Measurements from ENCODE around the gene TRANK1.
"Not testable (repeated sequence)": the region's sequence is repeated elsewhere in the genome, so short reads cannot be mapped to it uniquely, and the experiment has no call there.

Gene TRANK1

DNA sequence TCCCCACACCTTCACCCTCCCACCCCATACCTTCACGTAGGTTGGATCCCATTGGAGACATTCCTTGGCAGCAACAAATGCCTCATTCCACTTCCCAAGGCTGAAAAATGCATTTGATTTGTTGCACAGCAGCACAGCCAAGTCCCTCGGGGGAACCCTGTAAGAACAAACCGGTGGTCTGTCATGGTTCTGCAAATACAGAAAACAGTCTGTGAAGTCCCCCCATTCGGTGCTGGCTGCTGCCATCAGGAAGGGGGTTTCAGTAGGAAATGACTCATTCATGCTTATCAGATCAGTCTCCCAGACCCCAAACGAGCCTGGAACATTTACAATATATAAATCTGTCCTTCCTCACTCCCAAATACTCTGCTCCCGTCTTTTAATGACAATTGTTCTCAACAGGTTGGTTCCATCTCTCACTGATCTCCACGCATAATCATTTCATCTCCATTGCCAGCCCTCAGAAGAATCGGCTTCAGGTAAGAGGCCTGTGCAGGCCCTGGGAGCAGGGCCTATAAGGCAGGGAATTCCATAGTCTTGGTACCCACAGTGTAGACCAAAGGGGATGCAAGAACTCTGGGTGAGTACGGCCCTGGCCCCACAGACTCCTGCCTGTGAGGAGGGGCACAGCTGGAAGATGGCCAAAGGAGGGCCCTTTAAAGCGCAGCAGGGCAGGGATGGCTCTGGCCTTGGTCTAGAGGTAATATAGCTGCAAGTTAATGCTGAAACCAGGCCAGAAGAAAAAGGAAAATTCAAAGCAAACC lies 41.6 kb downstream of the TRANK1 start:
- Histone ChIP-seq H3K9me3 (ENCODE audit: control insufficient read depth, insufficient read depth, low read length) (no peaks in the 10 kb centered on the region), H3K4me3 (ENCODE audit: low read depth, low read length) (no peak overlapping the region), H3K27ac (ENCODE audit: low read depth, low read length) (no peak overlapping the region), H3K4me1 (ENCODE audit: control insufficient read depth, insufficient read depth, low read length) (peaks cover 5% of the 10 kb centered on the region; the same call in 1 of the 2 replicates), H3K27me3 (ENCODE audit: control insufficient read depth, insufficient read depth, low read length) (no peaks in the 10 kb centered on the region), H3K9ac (ENCODE audit: low read depth, low read length) (no peak overlapping the region), H3K36me3 (ENCODE audit: control insufficient read depth, insufficient read depth, low read length) (no peaks in the 10 kb centered on the region)

DNA sequence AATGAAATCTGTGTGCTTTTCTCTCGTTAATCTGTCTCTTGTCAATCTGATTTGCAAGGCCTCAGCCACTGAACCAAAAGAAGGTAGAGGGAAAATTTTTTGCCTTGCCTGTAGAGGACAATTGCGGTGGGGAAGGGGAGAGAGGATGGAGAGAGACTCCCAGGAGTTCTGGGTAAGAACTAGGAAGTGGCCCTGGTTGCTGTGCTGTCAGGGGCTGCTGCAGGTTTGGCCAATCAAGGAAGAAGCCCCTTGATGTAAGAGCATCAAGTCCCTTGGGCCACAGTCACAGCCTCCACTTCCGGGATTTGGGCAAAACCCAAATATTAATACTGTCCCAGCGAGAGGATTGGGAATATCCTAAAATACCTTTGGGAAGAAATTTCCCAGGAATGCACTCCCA lies 43.3 kb downstream of the TRANK1 start:
- Histone ChIP-seq H3K9ac (ENCODE audit: low read depth, low read length) (no peak overlapping the region), H3K36me3 (ENCODE audit: control insufficient read depth, insufficient read depth, low read length) (no peaks in the 10 kb centered on the region), H3K27ac (ENCODE audit: low read depth, low read length) (no peak overlapping the region), H3K9me3 (ENCODE audit: control insufficient read depth, insufficient read depth, low read length) (no peaks in the 10 kb centered on the region), H3K4me3 (ENCODE audit: low read depth, low read length) (no peak overlapping the region), H3K4me1 (ENCODE audit: control insufficient read depth, insufficient read depth, low read length) (no peaks in the 10 kb centered on the region), H3K27me3 (ENCODE audit: control insufficient read depth, insufficient read depth, low read length) (no peaks in the 10 kb centered on the region)

DNA sequence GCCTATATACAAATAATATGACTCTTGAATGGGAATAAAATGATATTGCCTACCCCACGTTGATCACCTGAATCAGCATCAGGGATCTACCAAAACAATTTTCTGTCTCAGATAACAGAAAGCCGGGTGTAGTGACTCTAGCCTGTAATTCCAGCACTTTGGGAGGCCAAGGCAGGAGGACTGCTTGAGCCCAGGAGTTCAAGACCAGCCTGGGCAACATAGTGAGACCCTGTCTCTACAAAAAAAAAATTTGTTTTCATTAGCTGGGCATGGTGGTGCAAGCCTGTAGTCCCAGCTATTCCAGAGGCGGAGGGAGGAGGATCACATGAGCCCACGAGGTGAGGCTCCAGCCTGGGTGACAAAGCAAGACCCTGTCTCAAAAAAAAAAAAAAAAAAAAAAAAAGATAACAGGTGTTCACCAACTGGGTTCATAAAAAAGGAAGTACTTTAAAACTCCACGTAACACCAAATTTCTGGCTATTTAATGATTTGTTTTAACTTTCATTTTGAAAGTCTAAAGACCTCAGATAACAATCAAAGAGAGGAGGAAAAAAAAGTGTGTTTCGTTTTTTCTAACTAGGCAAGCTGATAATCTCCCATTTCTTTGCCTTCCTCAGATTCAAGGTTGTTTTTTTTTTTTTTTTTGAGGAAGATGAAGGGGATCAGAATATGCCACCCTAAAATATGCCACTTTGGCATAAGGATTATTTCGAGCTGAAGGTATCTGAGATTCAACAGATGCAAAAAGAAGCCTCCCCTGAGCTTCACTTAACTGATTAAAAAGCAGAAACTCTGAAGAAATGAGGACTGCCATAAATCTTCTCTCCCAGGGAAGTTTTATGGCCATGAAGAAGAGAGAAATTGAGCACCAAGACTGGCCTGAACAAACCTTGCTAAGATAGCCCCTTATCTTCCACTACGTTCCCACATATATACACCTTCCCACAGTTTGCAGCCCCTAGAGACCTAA lies 44.1 kb downstream of the TRANK1 start:
- Histone ChIP-seq H3K9me3 (ENCODE audit: control insufficient read depth, insufficient read depth, low read length) (no peaks in the 10 kb centered on the region), H3K4me3 (ENCODE audit: low read depth, low read length) (no peak overlapping the region), H3K9ac (ENCODE audit: low read depth, low read length) (no peak overlapping the region), H3K36me3 (ENCODE audit: control insufficient read depth, insufficient read depth, low read length) (no peaks in the 10 kb centered on the region), H3K27me3 (ENCODE audit: control insufficient read depth, insufficient read depth, low read length) (no peaks in the 10 kb centered on the region), H3K4me1 (ENCODE audit: control insufficient read depth, insufficient read depth, low read length) (no peaks in the 10 kb centered on the region), H3K27ac (ENCODE audit: low read depth, low read length) (no peak overlapping the region)

DNA sequence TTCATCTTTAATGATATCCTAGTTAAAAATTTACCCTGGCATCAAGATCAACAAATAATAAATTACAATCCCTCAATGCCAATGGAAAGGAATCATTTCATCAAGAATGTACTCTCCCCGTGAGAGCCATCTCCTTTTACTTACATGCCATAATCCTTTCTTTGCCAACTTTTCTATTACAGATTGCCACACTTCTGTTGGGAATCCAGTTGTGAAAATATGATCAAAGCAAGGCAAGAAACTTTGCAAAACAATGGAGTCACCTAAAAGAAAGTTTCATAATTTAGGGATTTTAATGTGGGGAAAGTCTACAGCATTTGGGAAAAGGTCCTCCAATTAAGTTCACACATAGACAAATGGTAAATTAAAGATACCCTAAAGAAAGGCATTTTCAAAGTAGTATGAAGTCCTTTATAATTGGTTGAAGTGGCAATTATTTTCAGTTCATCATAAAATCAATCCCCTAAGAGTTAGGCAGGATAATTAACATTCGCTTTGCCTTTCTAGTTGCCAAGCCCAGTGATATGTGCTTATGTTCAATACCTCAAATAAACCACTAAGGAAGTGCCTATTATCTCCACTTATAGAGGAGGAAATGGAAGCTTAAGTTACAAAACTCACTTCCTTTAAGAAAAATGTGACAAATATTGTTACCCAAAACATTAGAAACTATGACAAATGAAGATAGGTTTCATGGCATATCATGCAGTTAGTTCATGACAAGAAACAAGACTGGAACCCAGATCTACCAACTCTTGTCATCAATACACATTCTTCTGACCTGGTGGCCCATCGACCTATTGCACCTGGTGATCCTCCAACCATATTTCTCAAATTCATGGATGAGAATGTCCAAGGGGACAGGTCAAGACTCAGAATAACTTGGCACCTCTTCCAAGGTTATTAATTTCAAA lies 49.1 kb downstream of the TRANK1 start:
- Histone ChIP-seq H3K9ac (ENCODE audit: low read depth, low read length) (no peak overlapping the region), H3K4me3 (ENCODE audit: low read depth, low read length) (no peak overlapping the region), H3K9me3 (ENCODE audit: control insufficient read depth, insufficient read depth, low read length) (no peaks in the 10 kb centered on the region), H3K4me1 (ENCODE audit: control insufficient read depth, insufficient read depth, low read length) (peaks cover 7% of the 10 kb centered on the region; the same call in 1 of the 2 replicates), H3K27ac (ENCODE audit: low read depth, low read length) (no peak overlapping the region), H3K36me3 (ENCODE audit: control insufficient read depth, insufficient read depth, low read length) (no peaks in the 10 kb centered on the region), H3K27me3 (ENCODE audit: control insufficient read depth, insufficient read depth, low read length) (no peaks in the 10 kb centered on the region)

DNA sequence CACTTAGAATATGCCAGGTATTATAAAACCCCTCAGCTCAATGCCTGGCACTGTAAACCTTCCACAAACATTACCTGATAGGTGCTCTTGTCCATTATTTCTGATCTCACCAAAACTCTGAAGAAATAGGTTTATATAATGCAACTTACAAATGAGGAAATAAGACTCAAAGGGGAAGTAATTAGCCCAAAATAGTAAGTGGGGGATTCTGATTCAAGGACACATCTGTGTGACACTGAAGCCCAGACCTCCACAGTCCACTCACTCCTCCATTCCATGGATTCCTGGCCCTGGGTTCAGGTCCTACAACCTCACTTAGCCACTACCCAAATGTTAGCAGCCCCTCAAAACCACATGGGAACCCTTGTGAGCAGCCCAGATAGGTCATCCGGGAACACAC lies 49.9 kb downstream of the TRANK1 start:
- Histone ChIP-seq H3K4me3 (ENCODE audit: low read depth, low read length) (no peak overlapping the region), H3K27ac (ENCODE audit: low read depth, low read length) (no peak overlapping the region), H3K27me3 (ENCODE audit: control insufficient read depth, insufficient read depth, low read length) (no peaks in the 10 kb centered on the region), H3K36me3 (ENCODE audit: control insufficient read depth, insufficient read depth, low read length) (no peaks in the 10 kb centered on the region), H3K4me1 (ENCODE audit: control insufficient read depth, insufficient read depth, low read length) (peaks cover 7% of the 10 kb centered on the region; the same call in 1 of the 2 replicates), H3K9me3 (ENCODE audit: control insufficient read depth, insufficient read depth, low read length) (no peaks in the 10 kb centered on the region), H3K9ac (ENCODE audit: low read depth, low read length) (no peak overlapping the region)

DNA sequence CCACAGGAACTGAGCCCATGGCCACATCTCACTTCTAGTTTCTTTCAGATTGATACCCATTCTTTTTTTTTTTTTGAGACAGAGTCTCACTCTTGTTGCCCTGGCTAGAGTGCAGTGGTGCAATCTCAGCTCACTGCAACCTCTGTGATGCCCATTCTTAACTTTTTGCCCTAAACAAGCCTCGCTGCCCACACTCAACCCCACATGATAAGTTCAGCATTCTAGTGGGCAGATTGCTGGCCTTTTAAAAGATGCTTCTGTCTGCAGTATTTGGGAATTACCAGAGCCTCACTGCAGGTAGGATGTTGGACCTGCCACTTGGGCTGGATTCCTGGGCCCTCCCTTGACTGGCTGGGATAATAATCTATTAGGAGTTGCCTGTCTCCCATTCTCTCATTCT lies 51.0 kb downstream of the TRANK1 start:
- H3K9ac ChIP-seq (ENCODE audit: low read depth, low read length): no peak overlapping the region
- no peaks in the 10 kb centered on the region for H3K27me3 ChIP-seq (ENCODE audit: control insufficient read depth, insufficient read depth, low read length)
- peaks cover 7% of the 10 kb centered on the region; the same call in 1 of the 2 replicates for H3K4me1 ChIP-seq (ENCODE audit: control insufficient read depth, insufficient read depth, low read length)
- H3K4me3 ChIP-seq (ENCODE audit: low read depth, low read length): no peak overlapping the region
- no peaks in the 10 kb centered on the region for H3K36me3 ChIP-seq (ENCODE audit: control insufficient read depth, insufficient read depth, low read length)
- H3K27ac ChIP-seq (ENCODE audit: low read depth, low read length): no peak overlapping the region
- H3K9me3 ChIP-seq (ENCODE audit: control insufficient read depth, insufficient read depth, low read length): no peaks in the 10 kb centered on the region

DNA sequence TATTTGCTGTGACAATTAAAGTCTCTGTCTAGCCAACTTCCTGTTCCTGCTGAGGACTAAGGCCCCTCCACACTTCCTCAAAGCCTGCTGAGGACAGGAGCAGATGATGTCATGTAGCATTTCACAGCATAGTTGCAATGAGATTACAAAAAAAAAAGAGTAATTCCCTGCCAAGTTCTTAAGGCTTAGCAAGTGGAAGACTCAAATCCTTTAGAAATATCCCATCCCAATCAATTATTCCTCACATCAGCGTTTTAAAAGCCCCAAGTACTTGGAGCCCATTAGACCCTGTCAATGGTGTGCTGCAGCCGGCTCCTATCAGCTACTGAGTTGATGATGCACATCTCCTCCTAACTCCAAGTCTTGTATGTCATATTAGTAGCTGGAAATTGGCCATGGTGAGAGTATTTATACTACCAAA lies 51.7 kb downstream of the TRANK1 start:
- H3K4me1 ChIP-seq (ENCODE audit: control insufficient read depth, insufficient read depth, low read length): peaks cover 7% of the 10 kb centered on the region; the same call in 1 of the 2 replicates

DNA sequence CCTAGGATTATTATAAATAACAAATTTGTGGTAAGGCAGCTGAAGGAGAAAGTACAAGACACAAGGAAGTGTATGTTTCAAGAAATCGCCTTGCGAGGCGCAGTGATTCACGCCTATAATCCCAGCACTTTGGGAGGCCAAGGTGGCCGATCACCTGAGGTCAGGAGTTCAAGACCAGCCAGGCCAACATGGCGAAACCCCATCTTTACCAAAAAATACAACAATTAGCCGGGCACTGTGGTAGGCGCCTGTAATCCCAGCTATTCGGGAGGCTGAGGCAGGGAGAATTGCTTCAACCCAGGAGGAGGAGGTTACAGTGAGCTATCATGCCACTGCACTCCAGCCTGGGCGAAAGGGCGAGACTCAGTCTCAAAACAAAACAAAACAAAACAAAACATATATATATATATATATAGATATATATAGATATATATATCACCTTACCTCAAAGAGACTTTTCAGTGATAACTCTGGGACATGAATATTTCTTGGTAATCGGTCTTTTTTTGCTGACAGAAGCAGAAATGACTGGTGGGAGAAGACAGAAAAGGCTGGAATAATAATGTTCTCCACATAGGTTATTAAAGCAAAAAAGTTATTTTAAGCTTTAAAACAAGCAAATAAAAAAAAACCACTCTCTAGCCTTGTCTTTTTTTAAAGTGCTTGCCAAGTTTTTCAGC lies 52.3 kb downstream of the TRANK1 start:
- H3K9me3 ChIP-seq (ENCODE audit: control insufficient read depth, insufficient read depth, low read length): no peaks in the 10 kb centered on the region
- H3K27me3 ChIP-seq (ENCODE audit: control insufficient read depth, insufficient read depth, low read length): no peaks in the 10 kb centered on the region
- no peak overlapping the region for H3K9ac ChIP-seq (ENCODE audit: low read depth, low read length)
- H3K27ac ChIP-seq (ENCODE audit: low read depth, low read length): no peak overlapping the region
- no peak overlapping the region for H3K4me3 ChIP-seq (ENCODE audit: low read depth, low read length)
- H3K36me3 ChIP-seq (ENCODE audit: control insufficient read depth, insufficient read depth, low read length): no peaks in the 10 kb centered on the region
- H3K4me1 ChIP-seq (ENCODE audit: control insufficient read depth, insufficient read depth, low read length): peaks cover 7% of the 10 kb centered on the region; the same call in 1 of the 2 replicates

More for the DNA sequence above, 51.7 kb downstream of the TRANK1 start:
- no peaks in the 10 kb centered on the region for H3K36me3 ChIP-seq (ENCODE audit: control insufficient read depth, insufficient read depth, low read length)
- H3K27ac ChIP-seq (ENCODE audit: low read depth, low read length): no peak overlapping the region
- H3K9me3 ChIP-seq (ENCODE audit: control insufficient read depth, insufficient read depth, low read length): no peaks in the 10 kb centered on the region
- no peak overlapping the region for H3K9ac ChIP-seq (ENCODE audit: low read depth, low read length)
- no peak overlapping the region for H3K4me3 ChIP-seq (ENCODE audit: low read depth, low read length)
- H3K27me3 ChIP-seq (ENCODE audit: control insufficient read depth, insufficient read depth, low read length): no peaks in the 10 kb centered on the region

DNA sequence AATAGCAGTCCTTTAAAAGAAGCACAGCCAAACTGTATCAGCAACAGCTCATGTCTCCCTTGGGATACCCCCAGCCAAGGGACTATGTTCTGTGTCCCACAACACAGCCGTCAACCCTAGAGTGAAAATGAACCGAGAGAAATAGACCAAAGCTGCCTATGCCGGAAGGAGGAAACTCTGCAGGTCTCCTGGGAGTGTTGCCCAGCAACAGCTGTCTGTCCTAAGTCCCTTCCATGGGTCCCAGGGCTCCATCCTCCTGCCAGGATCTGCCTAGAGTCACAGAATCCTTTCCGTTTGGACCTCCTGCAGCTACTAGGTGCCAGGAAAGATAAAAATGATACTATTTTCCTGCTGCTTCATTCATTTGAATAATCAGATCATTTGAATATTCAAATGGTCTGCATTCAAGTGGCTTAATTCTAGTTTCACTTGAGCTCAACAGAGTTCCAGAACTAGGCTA lies 53.1 kb downstream of the TRANK1 start:
- no peak overlapping the region for H3K4me3 ChIP-seq (ENCODE audit: low read depth, low read length)
- no peaks in the 10 kb centered on the region for H3K27me3 ChIP-seq (ENCODE audit: control insufficient read depth, insufficient read depth, low read length)
- H3K4me1 ChIP-seq (ENCODE audit: control insufficient read depth, insufficient read depth, low read length): peaks cover 7% of the 10 kb centered on the region; the same call in 1 of the 2 replicates
- no peak overlapping the region for H3K27ac ChIP-seq (ENCODE audit: low read depth, low read length)
- no peaks in the 10 kb centered on the region for H3K9me3 ChIP-seq (ENCODE audit: control insufficient read depth, insufficient read depth, low read length)
- no peaks in the 10 kb centered on the region for H3K36me3 ChIP-seq (ENCODE audit: control insufficient read depth, insufficient read depth, low read length)
- no peak overlapping the region for H3K9ac ChIP-seq (ENCODE audit: low read depth, low read length)

DNA sequence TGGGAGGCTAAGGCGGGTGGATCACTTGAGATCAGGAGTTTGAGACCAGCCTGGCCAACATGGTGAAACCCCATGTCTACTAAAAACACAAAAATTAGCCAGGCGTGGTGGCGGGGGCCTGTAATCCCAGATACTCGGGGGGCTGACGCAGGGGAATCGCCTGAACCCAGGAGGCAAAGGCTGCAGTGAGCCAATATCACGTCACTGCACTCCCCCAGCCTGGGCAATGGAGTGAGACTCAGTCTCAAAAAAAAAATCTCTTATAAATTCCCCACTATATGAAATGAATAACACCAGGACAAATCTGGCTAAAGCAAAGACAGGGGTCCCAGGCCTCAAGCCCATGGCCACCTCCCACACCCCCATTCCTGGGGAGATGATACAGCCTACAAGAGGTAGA lies 53.8 kb downstream of the TRANK1 start:
- not testable (repeated sequence) for H3K4me1 ChIP-seq (ENCODE audit: control insufficient read depth, insufficient read depth, low read length); H3K27ac ChIP-seq (ENCODE audit: low read depth, low read length); H3K9ac ChIP-seq (ENCODE audit: low read depth, low read length); H3K9me3 ChIP-seq (ENCODE audit: control insufficient read depth, insufficient read depth, low read length); H3K4me3 ChIP-seq (ENCODE audit: low read depth, low read length); H3K27me3 ChIP-seq (ENCODE audit: control insufficient read depth, insufficient read depth, low read length); H3K36me3 ChIP-seq (ENCODE audit: control insufficient read depth, insufficient read depth, low read length)

All from HUES48 (cell line).